HEK293T (cell line): Measurements from ENCODE around the gene GAP43.

Source experiments
- ARNT ChIP-seq: fragments of 450-650 bp; IDR thresholded peaks from 2 replicates; pipeline ENCODE4 v1.6.1; 2017; ENCODE audit warnings: mild to moderate bottlenecking
- BHLHE40 ChIP-seq: fragments of 450-650 bp; IDR thresholded peaks from 2 replicates; pipeline ENCODE4 v1.6.1; 2016; ENCODE audit warnings: mild to moderate bottlenecking, moderate library complexity, borderline replicate concordance
- ELF4 ChIP-seq: fragments of 450-650 bp; IDR thresholded peaks from 2 replicates; pipeline ENCODE4 v1.6.1; 2017; ENCODE audit warnings: antibody characterized with exemption
- FOXA1 ChIP-seq: fragments of 450-650 bp; IDR thresholded peaks from 2 replicates; pipeline ENCODE4 v1.6.1; 2016; ENCODE audit warnings: mild to moderate bottlenecking
- FOXK2 ChIP-seq: fragments of 450-650 bp; IDR thresholded peaks from 2 replicates; pipeline ENCODE4 v1.6.1; 2016; ENCODE audit warnings: mild to moderate bottlenecking
- FOXM1 ChIP-seq: fragments of 450-650 bp; IDR thresholded peaks from 2 replicates; pipeline ENCODE4 v1.6.1; 2017; ENCODE audit warnings: mild to moderate bottlenecking, borderline replicate concordance
- HDGF ChIP-seq: fragments of 450-650 bp; IDR thresholded peaks from 2 replicates; pipeline ENCODE4 v1.6.1; 2017; ENCODE audit warnings: antibody characterized with exemption, borderline replicate concordance
- LEF1 ChIP-seq: fragments of 450-650 bp; IDR thresholded peaks from 2 replicates; pipeline ENCODE4 v1.6.1; 2017; ENCODE audit warnings: mild to moderate bottlenecking, borderline replicate concordance
- NFRKB ChIP-seq: fragments of 450-650 bp; IDR thresholded peaks from 2 replicates; pipeline ENCODE4 v1.6.1; 2016; ENCODE audit warnings: mild to moderate bottlenecking, moderate library complexity
- SP1 ChIP-seq: fragments of 450-650 bp; IDR thresholded peaks from 2 replicates; pipeline ENCODE4 v1.6.1; 2017
- SUZ12 ChIP-seq: fragments of 450-650 bp; IDR thresholded peaks from 2 replicates; pipeline ENCODE4 v1.6.1; 2016; ENCODE audit warnings: mild to moderate bottlenecking
- ZNF384 ChIP-seq: fragments of 450-650 bp; IDR thresholded peaks from 2 replicates; pipeline ENCODE4 v1.6.1; 2016

DNA sequence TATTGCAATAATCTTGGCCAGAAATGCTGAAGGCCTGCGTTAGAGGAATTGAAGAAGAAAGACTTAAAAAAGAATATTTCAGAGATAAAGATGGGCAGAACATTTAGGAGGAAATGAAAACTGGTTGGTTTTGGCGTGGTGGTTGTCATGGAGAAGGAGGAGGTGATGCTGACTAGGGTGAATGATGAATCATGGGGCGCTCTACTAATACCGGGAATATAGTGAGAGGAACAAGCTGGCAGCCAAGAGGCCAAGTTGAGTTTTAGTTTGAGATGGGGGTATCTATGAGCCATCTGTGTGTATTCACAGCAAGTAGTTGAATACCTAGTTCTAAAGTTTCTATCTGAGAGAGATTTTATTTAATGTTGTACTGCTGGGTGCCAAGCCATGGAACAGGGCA is 6.8 kb upstream of the GAP43 start:
- TF ChIP-seq FOXA1 = no peak
- no peak for TF ChIP-seq HDGF
- no peak for TF ChIP-seq ELF4
- TF ChIP-seq SUZ12 = no peak
- no peak for TF ChIP-seq SP1
- no peak for TF ChIP-seq ARNT
- TF ChIP-seq BHLHE40 = no peak
- TF ChIP-seq NFRKB = no peak
- TF ChIP-seq FOXM1 = no peak
- TF ChIP-seq ZNF384 = no peak
- no peak for TF ChIP-seq FOXK2
- TF ChIP-seq LEF1 = no peak
